NAMALWA (cell line): Measurements from ENCODE around the gene TBX10.
"Not testable (repeated sequence)": the region's sequence is repeated elsewhere in the genome, so short reads cannot be mapped to it uniquely, and the experiment has no call there.

Experiments
- DNase-seq: peaks from one replicate; pipeline ENCODE4 v3.0.0-alpha.2; 2015; ENCODE audit warnings: low spot score

Gene TBX10

GRCh38 chr11:67631411-67631810 lies 8.2 kb downstream of the TBX10 start:
- DNase-seq, result no peak

GRCh38 chr11:67630943-67631331 lies 8.6 kb downstream of the TBX10 start:
- DNase-seq, result no peak

GRCh38 chr11:67630228-67630942 lies 9.2 kb downstream of the TBX10 start:
- DNase-seq, result peak; percentile 96

GRCh38 chr11:67629386-67630227 lies 10.0 kb downstream of the TBX10 start, which contains the start of gene NUDT8:
TSS of gene NUDT8 (minus strand) at chr11:67629937. CDS start at chr11:67629911, 26 bp downstream.
- DNase-seq, result peak; percentile 93

- DNase-seq, result no peak
Observed at GRCh38 chr11:67628710-67629385, 10.7 kb downstream of the TBX10 start.

GRCh38 chr11:67627812-67628624 lies 11.5 kb downstream of the TBX10 start:
- DNase-seq, result no peak

GRCh38 chr11:67627441-67627811 lies 12.1 kb downstream of the TBX10 start:
- DNase-seq, result no peak

GRCh38 chr11:67626970-67627369 lies 12.6 kb downstream of the TBX10 start:
- DNase-seq, result no peak

GRCh38 chr11:67626131-67626833 lies 13.3 kb downstream of the TBX10 start:
- not testable (repeated sequence) for DNase-seq

- DNase-seq, result not testable (repeated sequence)
Observed at GRCh38 chr11:67623795-67624194, 15.8 kb downstream of the TBX10 start.

GRCh38 chr11:67622905-67623304 lies 16.7 kb downstream of the TBX10 start:
- not testable (repeated sequence) for DNase-seq

GRCh38 chr11:67621928-67622327 lies 17.6 kb downstream of the TBX10 start:
- DNase-seq, result not testable (repeated sequence)

- DNase-seq, result not testable (repeated sequence)
Observed at GRCh38 chr11:67620621-67621020, 18.9 kb downstream of the TBX10 start.

GRCh38 chr11:67619683-67620618 lies 19.6 kb downstream of the TBX10 start:
- DNase-seq, result not testable (repeated sequence)

GRCh38 chr11:67618901-67619659 lies 20.5 kb downstream of the TBX10 start:
- DNase-seq, result not testable (repeated sequence)

GRCh38 chr11:67617243-67617953 lies 22.2 kb downstream of the TBX10 start:
- no peak for DNase-seq

- DNase-seq, result no peak
Observed at GRCh38 chr11:67616431-67617242, 22.9 kb downstream of the TBX10 start.
